ENCODE results near the gene MYOM1. TPM values are rescaled to one million over a fixed set of nuclear protein-coding genes. Genes with fewer than 3 reads are reported as not detected.

The MYOM1 gene
- total RNA-seq, 1 donor from 2014 or later: 0.49 TPM

DNA sequence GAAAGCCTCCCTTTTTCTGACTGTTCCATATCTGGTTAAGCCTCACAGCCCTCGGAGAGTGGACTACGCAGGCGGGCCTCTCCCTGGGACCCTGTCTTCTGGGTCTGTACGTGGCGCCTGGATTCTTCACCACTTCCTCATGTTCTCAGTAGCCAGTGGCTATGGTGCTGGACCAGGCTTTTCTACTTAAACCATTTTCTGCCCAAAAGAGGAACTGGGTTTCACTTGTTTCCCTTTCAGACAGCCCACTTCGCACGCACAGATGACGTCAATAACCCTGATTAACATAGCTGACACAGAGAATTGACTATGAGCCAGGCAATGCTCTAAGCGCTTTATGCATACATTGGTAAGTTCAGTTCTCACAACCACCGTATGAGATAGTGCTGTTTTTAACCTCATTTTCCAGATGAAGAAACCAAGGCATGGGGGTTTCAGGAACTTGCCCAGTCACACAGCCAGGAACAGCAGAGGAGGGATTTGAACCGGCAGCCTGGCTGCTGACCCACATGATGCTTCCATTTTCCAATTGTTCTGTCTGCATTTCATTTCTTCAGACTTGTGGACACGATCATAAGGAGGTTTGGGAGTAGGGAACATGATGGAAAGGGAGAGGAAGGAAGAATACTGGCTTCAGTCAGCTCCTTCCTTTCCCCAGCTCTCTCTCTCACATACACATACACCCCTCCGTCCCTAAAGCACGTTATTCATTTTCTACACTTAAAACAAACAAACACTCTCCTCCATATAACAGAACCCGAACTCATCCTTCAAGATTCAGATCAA is 41.7 kb downstream of the MYOM1 start:
- Mint-ChIP-seq H3K4me3 (ENCODE audit: unreplicated experiment) (no peak overlapping the region), H3K9me3 (ENCODE audit: unreplicated experiment) (no peaks in the 10 kb centered on the region), H3K36me3 (ENCODE audit: low read depth, unreplicated experiment) (no peaks in the 10 kb centered on the region), H3K27me3 (ENCODE audit: unreplicated experiment) (peaks cover 2% of the 10 kb centered on the region), H3K27ac (ENCODE audit: unreplicated experiment) (no peak overlapping the region), H3K4me1 (ENCODE audit: unreplicated experiment) (no peaks in the 10 kb centered on the region)
- DNase-seq (ENCODE audit: low spot score): no peak
- TF ChIP-seq, protein P1, sequence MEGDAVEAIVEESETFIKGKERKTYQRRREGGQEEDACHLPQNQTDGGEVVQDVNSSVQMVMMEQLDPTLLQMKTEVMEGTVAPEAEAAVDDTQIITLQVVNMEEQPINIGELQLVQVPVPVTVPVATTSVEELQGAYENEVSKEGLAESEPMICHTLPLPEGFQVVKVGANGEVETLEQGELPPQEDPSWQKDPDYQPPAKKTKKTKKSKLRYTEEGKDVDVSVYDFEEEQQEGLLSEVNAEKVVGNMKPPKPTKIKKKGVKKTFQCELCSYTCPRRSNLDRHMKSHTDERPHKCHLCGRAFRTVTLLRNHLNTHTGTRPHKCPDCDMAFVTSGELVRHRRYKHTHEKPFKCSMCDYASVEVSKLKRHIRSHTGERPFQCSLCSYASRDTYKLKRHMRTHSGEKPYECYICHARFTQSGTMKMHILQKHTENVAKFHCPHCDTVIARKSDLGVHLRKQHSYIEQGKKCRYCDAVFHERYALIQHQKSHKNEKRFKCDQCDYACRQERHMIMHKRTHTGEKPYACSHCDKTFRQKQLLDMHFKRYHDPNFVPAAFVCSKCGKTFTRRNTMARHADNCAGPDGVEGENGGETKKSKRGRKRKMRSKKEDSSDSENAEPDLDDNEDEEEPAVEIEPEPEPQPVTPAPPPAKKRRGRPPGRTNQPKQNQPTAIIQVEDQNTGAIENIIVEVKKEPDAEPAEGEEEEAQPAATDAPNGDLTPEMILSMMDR (IDR thresholded peaks at IDR 0.05; ENCODE audit: unreplicated experiment): no peak

DNA sequence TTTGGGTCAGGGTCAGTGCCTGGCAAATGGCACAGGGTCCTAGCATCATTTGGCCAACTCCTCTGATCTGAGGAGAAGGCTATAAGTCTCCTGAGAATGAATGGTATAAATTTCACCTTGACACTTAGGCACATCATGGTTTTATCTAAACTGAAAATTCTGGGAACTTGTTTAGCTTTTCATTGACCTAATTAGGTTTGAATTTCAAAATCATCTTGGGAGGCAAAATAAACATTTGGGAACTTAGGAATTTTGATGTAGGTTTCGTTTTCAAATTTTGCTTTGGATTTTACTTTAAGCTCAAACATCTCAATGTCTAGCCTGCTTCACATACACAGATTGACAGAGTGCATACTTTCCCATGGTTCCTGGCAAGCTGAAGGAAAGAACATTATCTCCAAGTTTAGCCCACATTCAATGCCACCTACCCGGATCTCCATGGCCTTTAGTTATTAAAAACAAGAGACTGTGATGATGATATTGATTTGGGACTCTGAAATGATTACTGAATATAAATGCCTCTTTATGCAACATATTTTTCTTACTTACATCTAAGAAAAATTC is 44.5 kb downstream of the MYOM1 start:
- H3K4me3 Mint-ChIP-seq (ENCODE audit: unreplicated experiment): no peak overlapping the region
- TF ChIP-seq, protein P1 (IDR thresholded peaks at IDR 0.05; ENCODE audit: unreplicated experiment): no peak
- no peaks in the 10 kb centered on the region for H3K4me1 Mint-ChIP-seq (ENCODE audit: unreplicated experiment)
- no peaks in the 10 kb centered on the region for H3K27me3 Mint-ChIP-seq (ENCODE audit: unreplicated experiment)
- no peaks in the 10 kb centered on the region for H3K36me3 Mint-ChIP-seq (ENCODE audit: low read depth, unreplicated experiment)
- H3K27ac Mint-ChIP-seq (ENCODE audit: unreplicated experiment): no peak overlapping the region
- H3K9me3 Mint-ChIP-seq (ENCODE audit: unreplicated experiment): no peaks in the 10 kb centered on the region
- no peak for DNase-seq (ENCODE audit: low spot score)

DNA sequence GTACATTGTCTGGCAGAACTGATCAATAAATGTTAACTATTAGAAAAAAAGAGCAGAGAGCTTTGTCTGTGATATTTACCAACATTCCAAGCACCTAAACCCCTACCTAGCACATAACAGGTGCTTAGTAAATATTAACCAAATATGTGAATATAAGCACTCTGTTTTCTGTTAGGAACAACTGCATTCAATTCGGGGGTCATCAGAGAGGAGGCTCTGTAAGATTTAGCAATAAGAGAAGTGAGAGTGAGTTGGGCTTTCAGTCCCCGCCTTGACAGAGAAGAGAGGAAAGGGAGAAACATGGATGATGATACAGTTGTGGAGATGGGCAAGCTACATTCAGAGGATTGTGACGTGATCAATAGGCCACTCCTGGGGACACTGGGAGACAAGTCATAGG is 47.7 kb downstream of the MYOM1 start:
- Mint-ChIP-seq H3K27me3 (ENCODE audit: unreplicated experiment) (no peaks in the 10 kb centered on the region), H3K27ac (ENCODE audit: unreplicated experiment) (no peak overlapping the region), H3K4me3 (ENCODE audit: unreplicated experiment) (no peak overlapping the region), H3K36me3 (ENCODE audit: low read depth, unreplicated experiment) (no peaks in the 10 kb centered on the region), H3K4me1 (ENCODE audit: unreplicated experiment) (no peaks in the 10 kb centered on the region), H3K9me3 (ENCODE audit: unreplicated experiment) (no peaks in the 10 kb centered on the region)
- DNase-seq (ENCODE audit: low spot score): no peak
- TF ChIP-seq, protein P1 (IDR thresholded peaks at IDR 0.05; ENCODE audit: unreplicated experiment): no peak

DNA sequence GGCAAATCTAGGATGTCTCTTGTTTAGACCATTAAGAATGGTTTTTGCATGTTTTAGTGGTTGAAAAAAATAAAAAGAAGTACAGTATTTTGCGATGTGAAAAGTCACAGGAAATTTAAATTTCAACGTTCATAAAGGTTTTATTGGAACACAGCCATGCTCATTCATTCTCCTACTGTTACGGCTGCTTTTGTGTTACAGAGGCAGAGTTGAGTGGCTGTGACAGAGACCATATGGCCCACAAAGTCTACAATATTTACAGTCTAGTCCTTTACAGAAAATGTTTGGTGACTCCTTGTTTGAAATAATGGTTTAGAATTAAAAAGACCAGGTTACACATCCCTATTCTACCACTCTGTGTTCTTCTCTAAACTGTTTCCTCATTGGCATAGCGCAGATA is 48.1 kb downstream of the MYOM1 start:
- Mint-ChIP-seq H3K4me1 (ENCODE audit: unreplicated experiment) (no peaks in the 10 kb centered on the region), H3K27me3 (ENCODE audit: unreplicated experiment) (no peaks in the 10 kb centered on the region), H3K27ac (ENCODE audit: unreplicated experiment) (no peak overlapping the region), H3K36me3 (ENCODE audit: low read depth, unreplicated experiment) (no peaks in the 10 kb centered on the region), H3K4me3 (ENCODE audit: unreplicated experiment) (no peak overlapping the region), H3K9me3 (ENCODE audit: unreplicated experiment) (no peaks in the 10 kb centered on the region)
- DNase-seq (ENCODE audit: low spot score): no peak
- TF ChIP-seq, protein P1 (IDR thresholded peaks at IDR 0.05; ENCODE audit: unreplicated experiment): no peak

All from endothelial cell (in vitro differentiated cells).